T-cell (primary cell): ENCODE results near the gene ZBTB8A. TPM values are rescaled to one million over a fixed set of nuclear protein-coding genes. Genes with fewer than 3 reads are reported as not detected.
"Not testable (repeated sequence)": the region's sequence is repeated elsewhere in the genome, so short reads cannot be mapped to it uniquely, and the experiment has no call there.

Experiments used
- ATAC-seq, 4 experiments: fragments of 200-7000 bp in 3 of 4; fragments of 150-1000 bp in 1 of 4; cut with Tn5 transposase; replicated peaks in 1 of 4; 1 replicate in 3 of 4; 2 replicates in 1 of 4; pipeline ENCODE4 v1.10.0; 2021; ENCODE audit warnings: moderate library complexity in 3 of 4, mild to moderate bottlenecking in 2 of 4, moderate number of reproducible peaks in 1 of 4
- CTCF ChIA-PET, 2 donors: fragments of 300-600 bp; sonication (Branson Sonifier 250); formaldehyde crosslinking; loops; one replicate each; lab custom pipeline; 2022; ENCODE audit warnings: antibody characterized with exemption in 2 of 2; lab: Charles Lee
- POLR2A ChIA-PET, 2 donors: fragments of 300-600 bp; sonication (Branson Sonifier 250); formaldehyde crosslinking; loops; one replicate each; lab custom pipeline; 2022; ENCODE audit warnings: antibody characterized with exemption in 2 of 2; lab: Charles Lee
- DNase-seq, 35 experiments: peaks; one replicate each; pipeline versions ENCODE4 v3.0.0 to v3.0.0-alpha.2; 2013 to 2023
- H3K27ac ChIP-seq: one replicate; pipeline ENCODE4 v1.5.1; 2013; ENCODE audit warnings: low read length
- H3K27me3 ChIP-seq, 2 experiments: replicated peaks in 1 of 2; 1 replicate in 1 of 2; 2 replicates in 1 of 2; pipeline versions ENCODE4 v1.6.1 to v1.7.0; 2013; ENCODE audit warnings: low read length in 1 of 2, mixed read lengths in 1 of 2; ENCODE audit not compliant: control insufficient read depth in 2 of 2, insufficient read depth in 2 of 2; ENCODE audit errors: extremely low read depth in 1 of 2
- H3K36me3 ChIP-seq, 2 donors: 1 replicate in 1 of 2; 2 replicates in 1 of 2; pipeline versions ENCODE4 v1.6.1 to v1.7.0; 2013; ENCODE audit warnings: low read length in 1 of 2; ENCODE audit not compliant: control insufficient read depth in 2 of 2, insufficient read depth in 1 of 2; ENCODE audit errors: extremely low read depth in 1 of 2
- H3K4me1 ChIP-seq, 2 experiments: 1 replicate in 1 of 2; 2 replicates in 1 of 2; pipeline versions ENCODE4 v1.6.1 to v1.7.0; 2013; ENCODE audit warnings: low read length in 2 of 2, mixed read lengths in 1 of 2; ENCODE audit not compliant: insufficient read depth in 2 of 2, control insufficient read depth in 1 of 2; ENCODE audit errors: extremely low read depth in 1 of 2
- H3K4me3 ChIP-seq, 2 donors: 1 replicate in 1 of 2; 2 replicates in 1 of 2; pipeline versions ENCODE4 v1.5.1 to v1.7.0; 2013; ENCODE audit warnings: mild to moderate bottlenecking in 2 of 2, low read length in 1 of 2, moderate library complexity in 1 of 2; ENCODE audit not compliant: control insufficient read depth in 1 of 2; ENCODE audit errors: extremely low read depth in 1 of 2
- H3K9me3 ChIP-seq: 2 replicates; pipeline ENCODE4 v1.7.0; 2013
- H3K27ac Mint-ChIP-seq, 2 donors: one replicate each; pipeline ENCODE4 v1.8.0; 2020 to 2021; ENCODE audit warnings: mild to moderate bottlenecking in 2 of 2, mixed read lengths in 2 of 2
- H3K27me3 Mint-ChIP-seq, 2 donors: one replicate each; pipeline ENCODE4 v1.8.0; 2021 to 2022; ENCODE audit warnings: mixed read lengths in 2 of 2
- H3K36me3 Mint-ChIP-seq: one replicate; pipeline ENCODE4 v1.8.0; 2021; ENCODE audit warnings: mixed read lengths
- H3K4me1 Mint-ChIP-seq, 3 donors: one replicate each; pipeline ENCODE4 v1.8.0; 2020 to 2022; ENCODE audit warnings: mixed read lengths in 3 of 3, mild to moderate bottlenecking in 1 of 3
- H3K4me3 Mint-ChIP-seq, 3 donors: one replicate each; pipeline ENCODE4 v1.8.0; 2020 to 2022; ENCODE audit warnings: mild to moderate bottlenecking in 3 of 3, mixed read lengths in 3 of 3, moderate library complexity in 3 of 3
- H3K9me3 Mint-ChIP-seq, 3 donors: one replicate each; pipeline ENCODE4 v1.8.0; 2020 to 2022; ENCODE audit warnings: mixed read lengths in 3 of 3
- WGBS: methylation state at CpG from one replicate; pipeline ENCODE4 v1.1.5; 2013; ENCODE audit warnings: missing lambda C conversion rate; ENCODE audit not compliant: insufficient coverage; 5-methylcytosine and 5-hydroxymethylcytosine counted together
- total RNA-seq, 35 experiments: library from RNA in 6 of 35; stranded (reverse) in 6 of 35; fragments of 120-200 nt in 1 of 35; gene quantifications; one replicate each; pipeline versions ENCODE4 v1.2.1 to v1.2.4 and lab custom pipeline; 2013 to 2026

Gene ZBTB8A
- total RNA-seq, 5 donors from 2014 or later (not counting 1 experiment from before 2014, with no cell fraction given) = 0.05 to 0.13 (median 0.11) TPM; not detected in 1

GRCh38 chr1:32632829-32633228, 93.6 kb downstream of the ZBTB8A start:
- ChIA-PET POLR2A (no interaction called here), CTCF (no interaction called here)
- H3K27me3 Mint-ChIP-seq = no peaks in the 10 kb centered on the region
- DNase-seq = no peak
- 77% methylated on average over 2 of the region's 2 CpGs for WGBS
- no peak overlapping the region for H3K27ac ChIP-seq
- H3K9me3 ChIP-seq = no peaks in the 10 kb centered on the region
- ATAC-seq = no peak
- H3K4me1 Mint-ChIP-seq = peaks cover 11 to 23% (median 11%) of the 10 kb centered on the region in 3 donors
- H3K27ac Mint-ChIP-seq = no peak overlapping the region
- H3K9me3 Mint-ChIP-seq = no peaks in the 10 kb centered on the region
- peaks cover 0 to 25% of the 10 kb centered on the region in 2 donors for H3K36me3 ChIP-seq
- no peaks in the 10 kb centered on the region for H3K27me3 ChIP-seq
- peaks cover 0 to 8% of the 10 kb centered on the region in 2 experiments for H3K4me1 ChIP-seq
- H3K36me3 Mint-ChIP-seq = peaks cover 27% of the 10 kb centered on the region
- H3K4me3 Mint-ChIP-seq = no peak overlapping the region
- no peak overlapping the region for H3K4me3 ChIP-seq

GRCh38 chr1:32635508-32636277, 96.5 kb downstream of the ZBTB8A start:
- Mint-ChIP-seq H3K4me3 (no peak overlapping the region), H3K9me3 (no peaks in the 10 kb centered on the region), H3K36me3 (peaks cover 27% of the 10 kb centered on the region), H3K27ac (no peak overlapping the region), H3K4me1 (peaks cover 11 to 23% (median 11%) of the 10 kb centered on the region in 3 donors), H3K27me3 (no peaks in the 10 kb centered on the region)
- no peak for ATAC-seq
- H3K27me3 ChIP-seq = no peaks in the 10 kb centered on the region
- DNase-seq = no peak
- no peaks in the 10 kb centered on the region for H3K4me1 ChIP-seq
- H3K36me3 ChIP-seq = peaks cover 0 to 21% of the 10 kb centered on the region in 2 donors
- no peak overlapping the region for H3K4me3 ChIP-seq
- WGBS = 100% methylated on average over 4 of the region's 8 CpGs
- POLR2A ChIA-PET = no interaction called here
- CTCF ChIA-PET = interaction anchor here in 1 of 2 donors (0.7 kb wide), 1 partner anchor 49 kb away, joined by 3 read pairs; no protein-coding TSS in a partner anchor
- H3K27ac ChIP-seq = no peak overlapping the region
- H3K9me3 ChIP-seq = no peaks in the 10 kb centered on the region

GRCh38 chr1:32636914-32637645, 97.9 kb downstream of the ZBTB8A start:
- no peaks in the 10 kb centered on the region for H3K27me3 ChIP-seq
- CTCF ChIA-PET = no interaction called here
- H3K36me3 ChIP-seq = peaks cover 0 to 21% of the 10 kb centered on the region in 2 donors
- ATAC-seq = no peak
- H3K4me1 ChIP-seq = no peaks in the 10 kb centered on the region
- H3K4me1 Mint-ChIP-seq = peaks cover 11 to 24% (median 13%) of the 10 kb centered on the region in 3 donors
- H3K9me3 ChIP-seq = no peaks in the 10 kb centered on the region
- H3K4me3 Mint-ChIP-seq = no peak overlapping the region
- 84% methylated on average over 12 of the region's 16 CpGs for WGBS
- H3K4me3 ChIP-seq = no peak overlapping the region
- peaks cover 27% of the 10 kb centered on the region for H3K36me3 Mint-ChIP-seq
- H3K27me3 Mint-ChIP-seq = no peaks in the 10 kb centered on the region
- no peak for DNase-seq
- POLR2A ChIA-PET = interaction anchor here in 1 of 2 donors (0.6 kb wide), 2 partner anchors 16 to 135 kb away, joined by 4 to 6 read pairs; no protein-coding TSS in a partner anchor
- no peak overlapping the region for H3K27ac Mint-ChIP-seq
- no peaks in the 10 kb centered on the region for H3K9me3 Mint-ChIP-seq
- H3K27ac ChIP-seq = no peak overlapping the region

- no peaks in the 10 kb centered on the region for H3K4me1 ChIP-seq
- H3K36me3 ChIP-seq = peaks cover 0 to 6% of the 10 kb centered on the region in 2 donors
- no peaks in the 10 kb centered on the region for H3K9me3 Mint-ChIP-seq
- H3K27ac Mint-ChIP-seq = no peak overlapping the region
- H3K9me3 ChIP-seq = no peaks in the 10 kb centered on the region
- ChIA-PET CTCF (no interaction called here), POLR2A (interaction anchor here in 1 of 2 donors (0.5 kb wide), 1 partner anchor 1921 kb away, joined by 4 read pairs; no protein-coding TSS in a partner anchor)
- H3K27me3 ChIP-seq = no peaks in the 10 kb centered on the region
- peaks cover 11 to 23% (median 14%) of the 10 kb centered on the region in 3 donors for H3K4me1 Mint-ChIP-seq
- no peak overlapping the region for H3K4me3 Mint-ChIP-seq
- H3K27me3 Mint-ChIP-seq = no peaks in the 10 kb centered on the region
- no peak overlapping the region for H3K27ac ChIP-seq
- peaks cover 9% of the 10 kb centered on the region for H3K36me3 Mint-ChIP-seq
- WGBS = 80% methylated on average over 1 of the region's 1 CpG
- no peak overlapping the region for H3K4me3 ChIP-seq
- DNase-seq (no peak), ATAC-seq (no peak)
Measured at GRCh38 chr1:32639489-32640075, 100.4 kb downstream of the ZBTB8A start.

GRCh38 chr1:32642292-32642827, 103.1 kb downstream of the ZBTB8A start:
- not testable (repeated sequence) for H3K27ac Mint-ChIP-seq, H3K9me3 Mint-ChIP-seq, H3K36me3 Mint-ChIP-seq, H3K4me3 Mint-ChIP-seq, H3K27ac ChIP-seq, H3K27me3 Mint-ChIP-seq, H3K4me1 ChIP-seq, H3K9me3 ChIP-seq, H3K27me3 ChIP-seq, ATAC-seq, DNase-seq, H3K4me3 ChIP-seq
- peaks cover 0 to 12% of the 10 kb centered on the region in 2 donors for H3K36me3 ChIP-seq
- POLR2A ChIA-PET = interaction anchor here in 1 of 2 donors (0.6 kb wide), 1 partner anchor 622 kb away, joined by 3 read pairs; no protein-coding TSS in a partner anchor
- peaks cover 3 to 18% (median 15%) of the 10 kb centered on the region in 3 donors for H3K4me1 Mint-ChIP-seq
- WGBS = 97% methylated on average over 5 of the region's 8 CpGs
- CTCF ChIA-PET = interaction anchor here in 1 of 2 donors (0.7 kb wide), 1 partner anchor 240 kb away, joined by 3 read pairs; no protein-coding TSS in a partner anchor

GRCh38 chr1:32644426-32644825, 105.2 kb downstream of the ZBTB8A start:
- WGBS = no CpG with 5 or more reads among the region's 4 CpGs

More at GRCh38 chr1:32644426-32644825, 105.2 kb downstream of the ZBTB8A start:
- ChIA-PET CTCF (no interaction called here), POLR2A (no interaction called here)
- DNase-seq = no peak
- H3K36me3 Mint-ChIP-seq = peaks cover 3% of the 10 kb centered on the region
- no peak for ATAC-seq
- no peaks in the 10 kb centered on the region for H3K27me3 Mint-ChIP-seq
- no peaks in the 10 kb centered on the region for H3K9me3 Mint-ChIP-seq
- no peaks in the 10 kb centered on the region for H3K27me3 ChIP-seq
- peaks cover 0 to 10% of the 10 kb centered on the region in 2 donors for H3K36me3 ChIP-seq
- no peak overlapping the region for H3K27ac ChIP-seq
- H3K4me3 ChIP-seq = no peak overlapping the region
- no peaks in the 10 kb centered on the region for H3K9me3 ChIP-seq
- H3K4me3 Mint-ChIP-seq = no peak overlapping the region
- H3K4me1 ChIP-seq = peaks cover 7 to 16% of the 10 kb centered on the region in 2 experiments
- peaks cover 11 to 33% (median 29%) of the 10 kb centered on the region in 3 donors for H3K4me1 Mint-ChIP-seq
- H3K27ac Mint-ChIP-seq = no peak overlapping the region
